OCI-LY3 (cell line): ENCODE measurements around the gene SDK1.

Experiments used
- H2AFZ ChIP-seq: fragments of 200-600, 300-600 bp; shearing (Covaris generic); 2 replicates; pipeline ENCODE4 v1.6.0; 2014; ENCODE audit warnings: antibody characterized with exemption, low read depth, low read length
- H3K27ac ChIP-seq: fragments of 200-600, 300-600 bp; sonication (generic); 2 replicates; pipeline ENCODE4 v1.5.1; 2014; ENCODE audit warnings: mild to moderate bottlenecking, low read length, moderate library complexity, mixed read lengths
- H3K27me3 ChIP-seq: fragments of 200-600, 300-600 bp; sonication (generic); 2 replicates; pipeline ENCODE4 v1.6.1; 2014; ENCODE audit warnings: low read depth, low read length, mixed read lengths
- H3K36me3 ChIP-seq: fragments of 200-600, 300-600 bp; sonication (generic); replicated peaks from 2 replicates; pipeline ENCODE3; 2014; ENCODE audit warnings: low read depth, low read length, mixed read lengths
- H3K4me1 ChIP-seq: fragments of 300-600, 200-600 bp; sonication (generic); 2 replicates; pipeline ENCODE4 v1.6.1; 2014; ENCODE audit warnings: low read length, mixed read lengths
- H3K4me2 ChIP-seq: fragments of 200-600, 300-600 bp; sonication (generic); 2 replicates; pipeline ENCODE4 v1.6.1; 2014; ENCODE audit warnings: low read length, mixed read lengths
- H3K4me3 ChIP-seq: fragments of 300-600, 200-600 bp; sonication (generic); 2 replicates; pipeline ENCODE4 v1.5.1; 2014; ENCODE audit warnings: antibody characterized with exemption, mild to moderate bottlenecking, low read length, moderate library complexity
- H3K79me2 ChIP-seq: fragments of 300-600, 200-600 bp; shearing (Covaris generic); 2 replicates; pipeline ENCODE4 v1.6.1; 2014; ENCODE audit warnings: mild to moderate bottlenecking, low read length, mixed read lengths
- H3K9ac ChIP-seq: fragments of 300-600, 200-600 bp; shearing (Covaris generic); 2 replicates; pipeline ENCODE4 v1.6.0; 2014; ENCODE audit warnings: mild to moderate bottlenecking, low read length, moderate library complexity
- H3K9me3 ChIP-seq: fragments of 200-600, 300-600 bp; shearing (Covaris generic); 2 replicates; pipeline ENCODE4 v1.6.1; 2014; ENCODE audit warnings: low read length, mixed read lengths; ENCODE audit not compliant: insufficient read depth
- H4K20me1 ChIP-seq: fragments of 200-600, 300-600 bp; sonication (generic); 2 replicates; pipeline ENCODE4 v1.6.1; 2016; ENCODE audit warnings: low read length, mixed read lengths; ENCODE audit not compliant: insufficient read depth
- CTCF ChIP-seq: fragments of 200-600, 300-600 bp; sonication (generic); IDR thresholded peaks from 2 replicates; pipeline ENCODE4 v1.5.1; 2014; ENCODE audit warnings: antibody characterized with exemption, low read length, low read depth
- EZH2phosphoT487 ChIP-seq: fragments of 200-600 bp; shearing (Covaris generic); IDR thresholded peaks from 2 replicates; pipeline ENCODE4 v1.6.1; 2018; ENCODE audit warnings: antibody characterized with exemption, mixed run types, low read depth

SDK1 gene

GRCh38 chr7:4029941-4030340 is 728.9 kb downstream of the SDK1 start:
- H3K9me3 ChIP-seq: no peaks in the 10 kb centered on the region
- no peaks in the 10 kb centered on the region for H4K20me1 ChIP-seq
- H3K4me2 ChIP-seq: no peak overlapping the region
- TF ChIP-seq CTCF (no peak), EZH2phosphoT487 (no peak)
- H3K36me3 ChIP-seq: no peaks in the 10 kb centered on the region
- H3K27me3 ChIP-seq: no peaks in the 10 kb centered on the region
- H3K27ac ChIP-seq: no peak overlapping the region
- no peaks in the 10 kb centered on the region for H3K79me2 ChIP-seq
- no peak overlapping the region for H3K4me3 ChIP-seq
- no peak overlapping the region for H2AFZ ChIP-seq
- no peak overlapping the region for H3K9ac ChIP-seq
- H3K4me1 ChIP-seq: no peaks in the 10 kb centered on the region

GRCh38 chr7:4030346-4030950 is 729.4 kb downstream of the SDK1 start:
- Histone ChIP-seq H2AFZ (no peak overlapping the region), H4K20me1 (no peaks in the 10 kb centered on the region), H3K4me2 (no peak overlapping the region), H3K4me1 (no peaks in the 10 kb centered on the region), H3K27ac (no peak overlapping the region), H3K79me2 (no peaks in the 10 kb centered on the region), H3K4me3 (no peak overlapping the region), H3K9ac (no peak overlapping the region), H3K9me3 (no peaks in the 10 kb centered on the region), H3K27me3 (no peaks in the 10 kb centered on the region), H3K36me3 (no peaks in the 10 kb centered on the region)
- TF ChIP-seq EZH2phosphoT487: no peak
- no peak for TF ChIP-seq CTCF

- no peak overlapping the region for H2AFZ ChIP-seq
- H3K4me3 ChIP-seq: no peak overlapping the region
- H3K4me2 ChIP-seq: no peak overlapping the region
- H3K27ac ChIP-seq: no peak overlapping the region
- no peaks in the 10 kb centered on the region for H3K27me3 ChIP-seq
- no peaks in the 10 kb centered on the region for H3K9me3 ChIP-seq
- H3K4me1 ChIP-seq: no peaks in the 10 kb centered on the region
- H3K36me3 ChIP-seq: no peaks in the 10 kb centered on the region
- TF ChIP-seq CTCF (no peak), EZH2phosphoT487 (no peak)
- no peaks in the 10 kb centered on the region for H4K20me1 ChIP-seq
- H3K79me2 ChIP-seq: no peaks in the 10 kb centered on the region
- H3K9ac ChIP-seq: no peak overlapping the region
Measured at GRCh38 chr7:4033996-4034395, 732.9 kb downstream of the SDK1 start.

GRCh38 chr7:4037308-4037707 is 736.3 kb downstream of the SDK1 start:
- Histone ChIP-seq H3K79me2 (no peaks in the 10 kb centered on the region), H4K20me1 (no peaks in the 10 kb centered on the region), H3K27ac (no peak overlapping the region), H3K27me3 (no peaks in the 10 kb centered on the region), H3K4me2 (no peak overlapping the region), H3K9me3 (no peaks in the 10 kb centered on the region), H3K36me3 (no peaks in the 10 kb centered on the region), H3K9ac (no peak overlapping the region), H3K4me1 (no peaks in the 10 kb centered on the region), H3K4me3 (no peak overlapping the region), H2AFZ (no peak overlapping the region)
- TF ChIP-seq EZH2phosphoT487 (no peak), CTCF (no peak)
